ENCODE results near the gene DEK.

The DEK gene

DNA sequence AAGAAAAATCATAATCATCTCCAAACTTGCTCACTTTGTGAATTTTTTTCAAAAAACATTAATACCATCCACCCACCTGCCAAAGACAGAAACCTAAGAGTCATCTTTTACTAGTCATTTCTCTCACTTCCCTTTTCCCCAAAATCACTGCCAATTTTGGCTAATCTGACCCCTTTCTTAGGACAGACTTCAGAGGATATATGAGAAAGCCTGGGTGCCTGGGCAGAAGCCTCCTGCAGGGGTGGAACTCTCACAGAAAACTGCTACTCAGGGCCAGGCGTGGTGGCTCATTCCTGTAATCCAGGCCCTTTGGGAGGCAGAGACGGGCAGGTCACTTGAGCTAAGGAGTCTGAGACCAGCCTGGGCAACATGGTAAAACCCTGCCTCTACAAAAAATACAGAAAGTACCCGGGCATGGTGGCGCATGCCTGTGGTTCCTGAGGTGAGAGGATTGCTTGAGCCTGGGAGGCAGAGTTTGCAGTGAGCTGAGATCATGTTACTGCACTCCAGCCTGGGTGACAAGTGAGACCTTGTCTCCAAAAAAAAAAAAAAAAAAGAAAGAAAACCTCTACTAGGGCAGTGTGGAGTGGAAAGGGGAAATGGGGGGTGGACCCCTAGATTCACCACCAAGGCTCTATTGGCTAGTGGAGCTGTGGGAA, 3.8 kb downstream of the DEK start:
- DNase-seq (ENCODE audit: extremely low spot score): no peak
- ChIA-PET CTCF (interaction anchor here (0.6 kb wide), 2 partner anchors 63 to 75 kb away, joined by 3 read pairs; no protein-coding TSS in a partner anchor), POLR2A (interaction anchor here (0.8 kb wide), 1 partner anchor 25 kb away, joined by 3 read pairs; no protein-coding TSS in a partner anchor)
- peak; percentile 95 for TF ChIP-seq ZNF384 (IDR thresholded peaks at IDR 0.05)
- TF ChIP-seq NFRKB (IDR thresholded peaks at IDR 0.05): no peak

DNA sequence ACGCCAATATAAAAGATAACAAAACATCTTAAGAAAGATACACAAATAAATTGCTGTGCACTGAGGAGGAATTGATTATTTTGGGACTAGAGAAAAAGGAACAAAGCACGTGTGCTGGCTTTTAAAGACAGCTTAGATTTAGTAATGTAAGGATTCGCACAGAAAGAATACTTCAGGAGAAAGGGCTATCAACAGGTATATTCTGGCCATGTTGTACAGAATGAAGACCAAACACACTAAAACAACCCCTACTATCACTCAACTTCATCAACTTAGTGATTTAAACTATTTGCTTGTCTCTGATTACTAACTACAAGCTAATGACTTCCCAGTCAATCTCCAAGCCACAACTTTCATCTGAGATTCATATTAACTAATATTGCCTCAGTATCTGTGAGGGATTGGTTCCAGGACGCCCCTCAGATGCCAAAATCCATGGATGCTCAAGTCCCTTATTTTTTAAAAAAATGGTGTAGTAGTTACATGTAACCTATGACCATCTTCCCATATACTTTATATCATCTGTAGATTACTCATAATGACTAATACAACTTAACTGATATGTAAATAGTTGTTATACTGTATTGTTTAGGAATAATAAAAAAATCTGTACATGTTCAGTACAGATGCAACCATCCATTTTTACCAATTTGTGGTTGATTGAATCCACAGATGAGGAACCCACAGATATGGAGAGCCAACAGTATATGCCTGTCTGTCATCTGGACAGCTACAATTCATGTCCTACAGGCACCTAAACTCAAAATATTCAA, 4.5 kb downstream of the DEK start:
- ChIA-PET POLR2A (no interaction called here), CTCF (interaction anchor here (0.6 kb wide), 1 partner anchor 64 kb away, joined by 3 read pairs; no protein-coding TSS in a partner anchor)
- TF ChIP-seq FOXK2 (IDR thresholded peaks at IDR 0.05) (no peak), SP1 (IDR thresholded peaks at IDR 0.05) (no peak), ZNF384 (IDR thresholded peaks at IDR 0.05) (no peak), L3MBTL2 (conservative IDR thresholded peaks at IDR 0.05) (no peak), BHLHE40 (IDR thresholded peaks at IDR 0.05; ENCODE audit: borderline replicate concordance) (no peak), NFRKB (IDR thresholded peaks at IDR 0.05) (no peak), SUZ12 (IDR thresholded peaks at IDR 0.05) (no peak), ARNT (IDR thresholded peaks at IDR 0.05) (no peak), TARDBP (IDR thresholded peaks at IDR 0.05) (no peak), LEF1 (IDR thresholded peaks at IDR 0.05; ENCODE audit: borderline replicate concordance) (no peak)
- TF ChIP-seq, protein P1, sequence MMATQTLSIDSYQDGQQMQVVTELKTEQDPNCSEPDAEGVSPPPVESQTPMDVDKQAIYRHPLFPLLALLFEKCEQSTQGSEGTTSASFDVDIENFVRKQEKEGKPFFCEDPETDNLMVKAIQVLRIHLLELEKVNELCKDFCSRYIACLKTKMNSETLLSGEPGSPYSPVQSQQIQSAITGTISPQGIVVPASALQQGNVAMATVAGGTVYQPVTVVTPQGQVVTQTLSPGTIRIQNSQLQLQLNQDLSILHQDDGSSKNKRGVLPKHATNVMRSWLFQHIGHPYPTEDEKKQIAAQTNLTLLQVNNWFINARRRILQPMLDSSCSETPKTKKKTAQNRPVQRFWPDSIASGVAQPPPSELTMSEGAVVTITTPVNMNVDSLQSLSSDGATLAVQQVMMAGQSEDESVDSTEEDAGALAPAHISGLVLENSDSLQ (IDR thresholded peaks at IDR 0.05): no peak; the same call in 1 of the 2 replicates
- no peak for DNase-seq (ENCODE audit: extremely low spot score)

DNA sequence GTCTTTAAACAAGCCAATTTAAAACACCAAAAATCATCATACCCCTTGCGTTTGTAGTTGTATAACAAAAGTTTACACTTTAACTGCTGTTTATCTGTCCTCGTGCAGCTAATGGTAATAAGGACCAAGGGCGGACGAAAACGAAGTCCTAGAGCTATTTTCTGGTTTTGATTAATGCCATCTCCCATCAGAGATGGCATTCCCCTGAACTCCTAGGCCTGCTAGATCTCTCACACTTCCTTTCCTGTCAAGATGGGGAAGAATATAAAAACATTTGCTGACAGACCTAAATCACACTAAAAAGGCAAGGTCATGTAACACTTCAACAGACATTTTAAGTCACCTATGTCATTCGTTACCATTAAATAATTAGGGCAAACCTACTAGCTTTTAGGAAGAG, 9.5 kb downstream of the DEK start:
- DNase-seq (ENCODE audit: extremely low spot score): no peak
- CTCF ChIA-PET: no interaction called here
- TF ChIP-seq SUZ12 (IDR thresholded peaks at IDR 0.05) (no peak), ARNT (IDR thresholded peaks at IDR 0.05) (no peak), L3MBTL2 (conservative IDR thresholded peaks at IDR 0.05) (no peak), FOXM1 (IDR thresholded peaks at IDR 0.05; ENCODE audit: borderline replicate concordance) (no peak), ZNF384 (IDR thresholded peaks at IDR 0.05) (no peak), ELF4 (IDR thresholded peaks at IDR 0.05) (no peak), LEF1 (IDR thresholded peaks at IDR 0.05; ENCODE audit: borderline replicate concordance) (no peak), FOXK2 (IDR thresholded peaks at IDR 0.05) (no peak), HDGF (IDR thresholded peaks at IDR 0.05; ENCODE audit: borderline replicate concordance) (no peak), CTBP1 (IDR thresholded peaks at IDR 0.05; ENCODE audit: borderline replicate concordance) (no peak), TARDBP (IDR thresholded peaks at IDR 0.05) (no peak), FOXA1 (IDR thresholded peaks at IDR 0.05) (no peak), NFRKB (IDR thresholded peaks at IDR 0.05) (no peak), SP1 (IDR thresholded peaks at IDR 0.05) (no peak), BHLHE40 (IDR thresholded peaks at IDR 0.05; ENCODE audit: borderline replicate concordance) (no peak)
- TF ChIP-seq, protein P1 (IDR thresholded peaks at IDR 0.05): no peak
- POLR2A ChIA-PET: no interaction called here

DNA sequence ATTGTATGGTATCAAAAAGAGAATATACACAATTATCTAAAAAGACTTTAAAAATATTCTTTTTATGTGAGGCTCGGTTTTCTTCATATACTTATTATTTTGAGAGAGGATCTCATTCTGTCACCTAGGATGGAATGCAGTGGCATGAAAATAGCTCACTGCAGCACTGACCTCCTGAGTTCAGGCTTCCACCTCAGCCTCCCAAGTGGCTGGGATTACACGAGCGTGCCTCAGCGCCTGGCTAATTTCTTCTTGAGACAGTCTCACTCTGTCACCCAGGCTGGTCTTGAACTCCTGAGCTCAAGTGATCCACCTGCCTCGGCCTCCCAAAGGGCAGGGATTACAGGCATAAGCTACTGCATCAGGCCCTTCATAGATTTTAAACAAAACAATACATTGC, 10.7 kb downstream of the DEK start:
- DNase-seq (ENCODE audit: extremely low spot score): no peak
- POLR2A ChIA-PET: no interaction called here
- TF ChIP-seq FOXA1 (IDR thresholded peaks at IDR 0.05) (no peak), CTBP1 (IDR thresholded peaks at IDR 0.05; ENCODE audit: borderline replicate concordance) (no peak), TARDBP (IDR thresholded peaks at IDR 0.05) (no peak), NFRKB (IDR thresholded peaks at IDR 0.05) (no peak), HDGF (IDR thresholded peaks at IDR 0.05; ENCODE audit: borderline replicate concordance) (no peak), FOXK2 (IDR thresholded peaks at IDR 0.05) (no peak), SP1 (IDR thresholded peaks at IDR 0.05) (no peak), BHLHE40 (IDR thresholded peaks at IDR 0.05; ENCODE audit: borderline replicate concordance) (no peak), SUZ12 (IDR thresholded peaks at IDR 0.05) (no peak), ZNF384 (IDR thresholded peaks at IDR 0.05) (no peak), ELF4 (IDR thresholded peaks at IDR 0.05) (no peak), L3MBTL2 (conservative IDR thresholded peaks at IDR 0.05) (no peak), LEF1 (IDR thresholded peaks at IDR 0.05; ENCODE audit: borderline replicate concordance) (no peak), FOXM1 (IDR thresholded peaks at IDR 0.05; ENCODE audit: borderline replicate concordance) (no peak)
- TF ChIP-seq, protein P1 (IDR thresholded peaks at IDR 0.05): no peak
- CTCF ChIA-PET: no interaction called here

DNA sequence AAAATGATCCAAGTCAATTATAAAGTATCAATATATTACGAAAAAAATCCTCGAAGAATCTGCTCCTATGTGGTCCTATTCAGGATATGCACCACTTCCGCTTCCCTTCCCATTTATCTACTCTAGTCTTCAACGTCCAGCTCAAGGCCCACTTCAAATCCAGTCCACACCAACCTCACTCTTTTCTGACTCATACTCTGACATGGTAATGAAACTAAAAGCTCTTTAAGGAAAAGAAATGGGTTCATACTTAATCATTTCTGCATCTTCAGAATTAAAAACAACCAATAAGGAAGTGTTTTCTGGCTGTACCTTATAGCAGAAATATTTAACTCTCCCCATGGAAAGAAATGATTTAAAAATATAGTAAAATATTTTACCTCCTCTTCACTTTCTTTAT, 15.1 kb downstream of the DEK start:
- TF ChIP-seq NFRKB (IDR thresholded peaks at IDR 0.05) (no peak), FOXK2 (IDR thresholded peaks at IDR 0.05) (no peak), ARNT (IDR thresholded peaks at IDR 0.05) (no peak), FOXA1 (IDR thresholded peaks at IDR 0.05) (no peak), BHLHE40 (IDR thresholded peaks at IDR 0.05; ENCODE audit: borderline replicate concordance) (no peak), FOXM1 (IDR thresholded peaks at IDR 0.05; ENCODE audit: borderline replicate concordance) (no peak), ELF4 (IDR thresholded peaks at IDR 0.05) (no peak), HDGF (IDR thresholded peaks at IDR 0.05; ENCODE audit: borderline replicate concordance) (no peak), TARDBP (IDR thresholded peaks at IDR 0.05) (no peak), ZNF384 (IDR thresholded peaks at IDR 0.05) (no peak), CTBP1 (IDR thresholded peaks at IDR 0.05; ENCODE audit: borderline replicate concordance) (no peak), SUZ12 (IDR thresholded peaks at IDR 0.05) (no peak), LEF1 (IDR thresholded peaks at IDR 0.05; ENCODE audit: borderline replicate concordance) (no peak), L3MBTL2 (conservative IDR thresholded peaks at IDR 0.05) (no peak)
- TF ChIP-seq, protein P1 (IDR thresholded peaks at IDR 0.05): no peak
- no peak for DNase-seq (ENCODE audit: extremely low spot score)
- CTCF ChIA-PET: no interaction called here
- POLR2A ChIA-PET: no interaction called here
